AG04449 (cell line): ENCODE data around the gene PAX8.
"Not testable (repeated sequence)": the region's sequence is repeated elsewhere in the genome, so short reads cannot be mapped to it uniquely, and the experiment has no call there.

Experiments used
- CTCF ChIA-PET: fragments of 350-600 bp; formaldehyde crosslinking; extraction: SDS; loops from one replicate; lab custom pipeline; 2021; ENCODE audit warnings: antibody characterized with exemption; lab: Yijun Ruan, JAX
- POLR2A ChIA-PET: fragments of 400-600, 350-600 bp; formaldehyde crosslinking; extraction: SDS; loops from one replicate; lab custom pipeline; 2020; ENCODE audit warnings: antibody characterized with exemption, inconsistent platforms; lab: Yijun Ruan, JAX
- DNase-seq: peaks from one replicate; pipeline ENCODE4 v3.0.0-alpha.2; 2010; ENCODE audit warnings: low read depth, low spot score
- H3K4me3 ChIP-seq: 2 replicates; pipeline ENCODE4 v1.5.1; 2011; ENCODE audit warnings: low read depth, mild to moderate bottlenecking, control low read depth, low read length
- CTCF ChIP-seq: IDR thresholded peaks from one replicate; pipeline ENCODE4 v1.5.1; 2011; ENCODE audit warnings: mild to moderate bottlenecking, moderate library complexity, low read length, control low read depth, inconsistent platforms; ENCODE audit not compliant: insufficient read depth; ENCODE audit errors: missing control alignments

PAX8 gene

GRCh38 chr2:113240915-113241911 is 37.5 kb downstream of the PAX8 start:
- CTCF ChIA-PET: interaction anchor here (0.7 to 13.9 kb wide), 12 partner anchors 8 to 149 kb away, joined by 3 to 240 read pairs (median 4); no protein-coding TSS in a partner anchor
- DNase-seq: peak; percentile 95
- TF ChIP-seq CTCF: no peak
- POLR2A ChIA-PET: interaction anchor here (0.8 to 1.1 kb wide), 4 partner anchors 8 to 42 kb away, joined by 3 to 5 read pairs (median 3); no protein-coding TSS in a partner anchor
- peak overlapping the region; percentile 15; the same call in 1 of the 2 replicates for H3K4me3 ChIP-seq

DNA sequence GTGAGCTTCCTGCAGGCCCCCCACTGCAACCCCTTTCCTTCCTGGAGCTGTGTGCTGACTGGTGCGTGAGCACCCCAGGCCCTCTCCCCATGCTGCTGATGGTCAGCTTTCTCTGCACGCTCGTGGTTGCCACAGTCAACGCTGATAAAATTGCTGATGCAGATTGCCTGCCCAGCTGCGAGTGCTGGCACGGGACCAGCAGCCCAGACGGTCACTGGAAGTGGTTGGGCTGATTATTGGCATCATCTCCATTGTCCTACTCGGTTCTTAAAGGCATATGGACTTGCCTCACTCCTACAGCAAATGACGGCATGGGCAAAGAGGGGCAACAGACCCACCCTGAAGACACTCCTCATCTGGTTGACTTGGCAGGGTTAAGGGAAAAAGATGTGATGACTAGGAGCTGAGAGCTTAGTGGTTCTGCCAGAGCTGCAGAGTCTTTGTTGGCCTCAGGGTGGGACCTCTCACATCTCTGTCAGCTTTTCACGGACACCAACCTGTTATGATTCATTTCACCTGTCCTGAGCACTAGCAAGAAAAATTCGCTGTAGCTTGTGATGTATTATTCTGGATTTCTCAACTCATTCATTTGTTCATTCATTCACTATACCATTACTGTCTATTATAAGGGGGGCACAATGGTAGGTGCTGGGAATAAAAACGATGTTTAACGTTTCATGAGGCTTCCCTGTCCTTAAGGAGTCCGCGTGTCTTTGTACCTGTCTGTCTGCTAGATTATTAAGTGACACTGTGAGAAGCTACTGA is 38.4 kb downstream of the PAX8 start:
- DNase-seq: peak; percentile 58
- TF ChIP-seq CTCF: no peak
- ChIA-PET CTCF (interaction anchor here (0.7 to 13.9 kb wide), 14 partner anchors 9 to 150 kb away, joined by 3 to 240 read pairs (median 4); no protein-coding TSS in a partner anchor), POLR2A (interaction anchor here (0.7 to 1.1 kb wide), 5 partner anchors 9 to 43 kb away, joined by 3 to 5 read pairs (median 3); no protein-coding TSS in a partner anchor)
- peak overlapping the region; percentile 15; the same call in 1 of the 2 replicates for H3K4me3 ChIP-seq

GRCh38 chr2:113238871-113239839 is 39.6 kb downstream of the PAX8 start:
- H3K4me3 ChIP-seq: no peak overlapping the region
- ChIA-PET CTCF (interaction anchor here (1.0 to 13.9 kb wide), 12 partner anchors 10 to 151 kb away, joined by 3 to 240 read pairs (median 4); no protein-coding TSS in a partner anchor), POLR2A (interaction anchor here (0.7 kb wide), 1 partner anchor 37 kb away, joined by 3 read pairs; no protein-coding TSS in a partner anchor)
- TF ChIP-seq CTCF: no peak
- DNase-seq: no peak

DNA sequence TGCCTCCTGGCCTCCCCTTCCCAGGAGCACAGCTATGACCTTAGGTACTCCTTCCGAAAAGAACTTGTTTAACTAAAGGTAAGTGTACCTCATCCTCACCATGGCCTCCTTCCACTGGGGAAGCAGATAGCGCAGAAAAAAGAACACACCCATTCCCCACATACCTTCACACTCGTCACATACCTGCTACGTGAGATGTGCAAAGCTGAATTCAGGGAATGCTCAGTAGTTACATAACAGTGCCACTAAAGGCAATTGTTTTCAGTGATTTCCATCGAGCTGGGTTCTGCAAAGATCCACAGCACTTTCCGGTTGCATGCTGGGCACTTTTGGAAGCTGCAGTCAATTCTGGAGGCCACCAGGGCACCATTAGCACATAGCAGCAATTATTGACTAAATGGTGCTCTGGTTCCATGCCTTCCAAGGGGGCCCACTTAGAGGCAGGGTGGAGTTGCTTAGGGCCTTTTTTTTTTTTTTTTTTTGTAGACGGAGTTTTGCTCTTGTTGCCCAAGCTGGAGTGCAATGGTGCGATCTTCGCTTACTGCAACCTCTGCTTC is 41.0 kb downstream of the PAX8 start:
- POLR2A ChIA-PET: no interaction called here
- TF ChIP-seq CTCF: no peak
- DNase-seq: no peak
- H3K4me3 ChIP-seq: no peak overlapping the region
- CTCF ChIA-PET: interaction anchor here (0.9 to 13.9 kb wide), 5 partner anchors 11 to 145 kb away, joined by 3 to 240 read pairs (median 4); no protein-coding TSS in a partner anchor

DNA sequence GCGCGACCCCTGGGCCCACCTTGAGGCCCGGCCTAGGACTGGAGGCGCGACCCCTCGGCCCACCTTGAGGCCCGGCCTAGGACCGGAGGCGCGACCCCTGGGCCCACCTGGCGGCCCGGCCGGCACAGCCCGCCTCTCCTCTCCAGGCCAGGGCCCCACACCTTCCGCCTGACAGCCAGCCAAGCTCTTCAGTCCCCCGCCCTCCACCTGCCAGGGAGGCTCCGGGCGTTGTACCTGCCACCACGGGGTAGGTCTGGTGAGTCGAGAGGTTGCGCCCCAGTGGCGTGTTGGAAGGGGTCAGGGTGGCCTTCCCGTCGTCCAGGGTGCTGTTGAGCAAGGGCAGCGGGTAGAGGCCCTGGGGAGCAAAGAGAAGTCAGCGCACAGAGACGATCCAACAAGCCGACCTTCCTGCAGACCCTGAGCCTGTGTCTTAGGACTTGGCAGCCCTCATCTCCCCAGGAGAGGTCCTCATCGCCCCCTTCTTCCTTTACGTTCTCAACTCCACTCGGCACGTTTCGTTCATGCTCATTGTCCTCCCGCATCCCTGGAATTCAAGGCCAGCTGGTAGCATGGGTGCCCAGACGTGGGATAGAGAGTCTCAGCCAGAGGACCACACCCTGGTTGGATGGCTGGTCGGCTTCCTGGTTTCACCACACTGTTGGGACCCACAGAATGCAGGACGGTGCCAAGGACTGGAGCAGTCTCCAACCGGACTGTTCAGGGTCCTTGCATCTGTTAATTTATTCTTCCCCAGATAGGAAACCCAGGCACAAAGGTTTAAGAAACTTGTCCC is 42.2 kb downstream of the PAX8 start:
- TF ChIP-seq CTCF: no peak
- ChIA-PET POLR2A (no interaction called here), CTCF (interaction anchor here (1.0 to 13.9 kb wide), 3 partner anchors 12 to 99 kb away, joined by 4 to 240 read pairs (median 91); no protein-coding TSS in a partner anchor)
- no peak for DNase-seq
- peak overlapping the region; percentile 46 for H3K4me3 ChIP-seq

- CTCF ChIA-PET: interaction anchor here (1.1 to 9.5 kb wide), 7 partner anchors 8 to 155 kb away, joined by 3 to 91 read pairs (median 9); no protein-coding TSS in a partner anchor
- POLR2A ChIA-PET: interaction anchor here (1.0 to 1.2 kb wide), 2 partner anchors 25 to 32 kb away, joined by 3 to 4 read pairs; no protein-coding TSS in a partner anchor
- not testable (repeated sequence) for DNase-seq
- peak overlapping the region; percentile 64 for H3K4me3 ChIP-seq
Observed at GRCh38 chr2:113235347-113236226, 43.1 kb downstream of the PAX8 start.
